Colon (tissue), 2 donors: ENCODE measurements around the gene PCDHGA8.
"Not testable (repeated sequence)": the region's sequence is repeated elsewhere in the genome, so short reads cannot be mapped to it uniquely, and the experiment has no call there.

Experiments used
- FAIRE-seq: peaks from 2 replicates; lab custom pipeline; 2012; peaks lifted over from hg19 to GRCh38; lab: Jason Lieb, UNC
- donor health status: control.
- donor health status: control.

Gene PCDHGA8

GRCh38 chr5:141371572-141372475 is 20.6 kb upstream of the PCDHGA8 start:
- no peak for FAIRE-seq

GRCh38 chr5:141373673-141374317 is 18.6 kb upstream of the PCDHGA8 start, which contains the start of gene PCDHGA6:
PCDHGA6 (plus strand) TSS chr5:141373891; CDS start chr5:141374084, 193 bp downstream.
- no peak for FAIRE-seq

- no peak for FAIRE-seq
Observed at GRCh38 chr5:141374627-141375026, 17.8 kb upstream of the PCDHGA8 start.

- FAIRE-seq: not testable (repeated sequence)
Observed at GRCh38 chr5:141375444-141376155, 16.8 kb upstream of the PCDHGA8 start.

GRCh38 chr5:141382469-141383294 is 9.8 kb upstream of the PCDHGA8 start, which contains the start of gene PCDHGA7:
PCDHGA7 (plus strand) TSS chr5:141382742; CDS start chr5:141382900, 158 bp downstream.
- no peak for FAIRE-seq

- no peak for FAIRE-seq
Observed at GRCh38 chr5:141383345-141383744, 9.1 kb upstream of the PCDHGA8 start.

GRCh38 chr5:141384471-141385267 is 7.8 kb upstream of the PCDHGA8 start:
- no peak for FAIRE-seq

- FAIRE-seq: not testable (repeated sequence)
Observed at GRCh38 chr5:141387557-141388311, 4.7 kb upstream of the PCDHGA8 start, which contains the start of gene PCDHGB4. PCDHGB4 (plus strand) TSS chr5:141387698; CDS start chr5:141387885, 187 bp downstream.

- no peak for FAIRE-seq
Observed at GRCh38 chr5:141388661-141389060, 3.8 kb upstream of the PCDHGA8 start.

- FAIRE-seq: no peak
Observed at GRCh38 chr5:141389153-141390042, 3.0 kb upstream of the PCDHGA8 start.

- no peak for FAIRE-seq
Observed at GRCh38 chr5:141393267-141393666, 834 bp downstream of the PCDHGA8 start.

GRCh38 chr5:141394401-141395187 is 2.2 kb downstream of the PCDHGA8 start:
- not testable (repeated sequence) for FAIRE-seq

- FAIRE-seq: not testable (repeated sequence)
Observed at GRCh38 chr5:141397756-141398551, 5.5 kb downstream of the PCDHGA8 start, which contains the start of gene PCDHGB5. PCDHGB5 (plus strand) TSS chr5:141397947; CDS start chr5:141398128, 181 bp downstream.

- no peak for FAIRE-seq
Observed at GRCh38 chr5:141398608-141399007, 6.2 kb downstream of the PCDHGA8 start.

GRCh38 chr5:141399555-141400258 is 7.3 kb downstream of the PCDHGA8 start:
- FAIRE-seq: no peak

GRCh38 chr5:141402553-141403243 is 10.3 kb downstream of the PCDHGA8 start, which contains the start of gene PCDHGA9:
PCDHGA9 (plus strand) TSS chr5:141402778; CDS start chr5:141402953, 175 bp downstream.
- no peak for FAIRE-seq
